ENCODE results near the gene FXYD2. TPM values are rescaled to one million over a fixed set of nuclear protein-coding genes. Genes with fewer than 3 reads are reported as not detected.
A peak's percentile ranks its signal among the peaks of the same experiment; 100 is the strongest.

The FXYD2 gene
- total RNA-seq, 1 experiment from 2014 or later: 1.4 TPM

DNA sequence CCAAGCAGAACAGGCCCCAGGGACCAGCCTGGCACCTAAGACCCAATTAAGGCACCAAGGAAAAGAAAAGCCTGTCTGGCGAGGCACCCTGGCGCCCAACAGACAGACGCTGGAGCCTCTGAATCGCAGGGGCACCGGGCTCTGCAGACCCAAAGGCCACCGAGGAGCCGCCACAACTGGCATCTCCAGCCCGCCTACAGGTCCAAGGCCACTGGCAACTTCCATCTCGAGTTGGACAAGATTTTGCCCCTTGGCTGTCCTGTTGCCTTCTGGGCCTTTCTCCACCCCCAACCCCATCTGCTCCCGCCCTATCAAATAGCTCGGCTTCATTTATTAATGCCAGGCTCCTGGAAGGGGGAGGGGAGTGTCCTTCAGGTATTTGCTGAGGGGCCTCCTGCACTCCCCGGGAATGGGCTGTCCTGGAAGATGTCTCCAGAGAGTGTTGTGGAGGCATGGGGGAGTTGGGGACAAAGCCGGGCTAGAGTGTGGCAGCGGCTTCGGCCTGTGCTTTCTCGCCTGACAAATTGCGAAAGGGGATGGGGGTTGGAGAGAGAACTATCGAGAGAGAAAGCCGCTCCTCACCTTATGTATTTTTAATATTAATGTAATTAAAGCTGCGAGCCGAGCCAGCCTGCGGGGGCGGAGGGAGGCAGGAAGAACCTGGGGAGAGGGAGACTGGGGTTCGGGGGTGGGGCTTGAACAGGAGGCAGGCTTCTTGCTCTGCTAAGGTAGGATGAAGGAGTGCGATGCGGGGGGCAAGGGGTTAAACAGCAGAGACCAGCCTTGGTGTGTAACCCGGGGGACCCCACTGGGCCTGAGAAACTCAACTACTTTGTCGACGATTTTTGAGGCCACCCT, 29.5 kb downstream of the FXYD2 start:
- POLR2A ChIA-PET: no interaction called here

GRCh38 chr11:117794135-117794534, 30.4 kb downstream of the FXYD2 start:
- no peaks in the 10 kb centered on the region for H3K9me3 Mint-ChIP-seq
- H3K36me3 Mint-ChIP-seq: no peaks in the 10 kb centered on the region
- ATAC-seq: no peak
- H3K4me1 Mint-ChIP-seq: peaks cover 15% of the 10 kb centered on the region
- POLR2A ChIA-PET: interaction anchor here (0.6 kb wide), 1 partner anchor 9 kb away, joined by 5 read pairs; no protein-coding TSS in a partner anchor
- H3K27me3 Mint-ChIP-seq (ENCODE audit: low read depth): peaks cover 63% of the 10 kb centered on the region
- no peak overlapping the region for H3K27ac Mint-ChIP-seq
- DNase-seq (ENCODE audit: low spot score): no peak
- H3K4me3 Mint-ChIP-seq: no peak overlapping the region
- CTCF ChIA-PET: interaction anchor here (2.1 kb wide), 1 partner anchor 368 kb away, joined by 9 read pairs; no protein-coding TSS in a partner anchor
- TF ChIP-seq SMAD4 (CRISPR knock-in tag; IDR thresholded peaks at IDR 0.05): no peak
- TF ChIP-seq, protein P1, sequence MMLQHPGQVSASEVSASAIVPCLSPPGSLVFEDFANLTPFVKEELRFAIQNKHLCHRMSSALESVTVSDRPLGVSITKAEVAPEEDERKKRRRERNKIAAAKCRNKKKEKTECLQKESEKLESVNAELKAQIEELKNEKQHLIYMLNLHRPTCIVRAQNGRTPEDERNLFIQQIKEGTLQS (CRISPR knock-in tag; conservative IDR thresholded peaks at IDR 0.05): no peak
- TF ChIP-seq, protein P2, sequence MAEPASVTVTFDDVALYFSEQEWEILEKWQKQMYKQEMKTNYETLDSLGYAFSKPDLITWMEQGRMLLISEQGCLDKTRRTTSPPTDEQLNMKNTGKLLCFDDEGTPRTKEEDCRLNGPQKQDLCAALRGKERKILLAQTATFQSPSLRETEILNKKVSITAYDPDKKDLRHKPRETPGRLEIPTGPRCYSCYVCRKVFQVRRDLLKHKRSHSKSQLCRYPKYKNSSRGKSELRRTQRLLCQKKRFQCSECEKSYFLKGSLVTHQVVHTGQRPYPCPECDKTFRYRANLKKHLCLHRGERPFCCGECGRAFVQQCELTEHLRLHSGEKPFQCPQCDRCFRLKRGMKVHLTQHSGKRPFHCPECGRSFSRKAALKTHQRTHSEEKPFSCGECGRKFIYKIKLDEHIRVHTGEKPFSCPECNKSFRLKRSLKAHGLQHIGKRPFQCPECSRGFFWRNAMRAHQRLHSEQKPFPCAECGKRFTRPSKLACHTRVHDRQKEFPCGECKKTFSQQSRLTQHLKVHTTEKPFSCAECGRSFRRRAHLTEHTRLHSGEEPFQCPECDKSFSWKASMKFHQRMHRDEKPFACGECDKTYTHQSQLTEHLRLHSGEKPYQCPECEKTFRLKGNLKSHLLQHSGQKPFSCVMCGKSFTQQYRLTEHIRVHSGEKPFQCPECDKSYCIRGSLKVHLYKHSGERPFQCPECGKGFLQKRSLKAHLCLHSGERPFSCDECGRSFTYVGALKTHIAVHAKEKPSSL (CRISPR knock-in tag; conservative IDR thresholded peaks at IDR 0.05): no peak
- TF ChIP-seq ZSCAN18 (CRISPR knock-in tag; IDR thresholded peaks at IDR 0.05): no peak
- TF ChIP-seq ZNF317 (CRISPR knock-in tag; IDR thresholded peaks at IDR 0.05; ENCODE audit: borderline replicate concordance, low read depth): no peak
- TF ChIP-seq TEAD4 (CRISPR knock-in tag; IDR thresholded peaks at IDR 0.05): no peak
- no peak for TF ChIP-seq GABPB1 (CRISPR knock-in tag; IDR thresholded peaks at IDR 0.05)
- TF ChIP-seq FOXK1 (CRISPR knock-in tag; IDR thresholded peaks at IDR 0.05): no peak
- TF ChIP-seq CTCF (IDR thresholded peaks at IDR 0.05): no peak

More for the DNA sequence above, 29.5 kb downstream of the FXYD2 start:
- Mint-ChIP-seq H3K27me3 (ENCODE audit: low read depth) (peaks cover 70% of the 10 kb centered on the region), H3K4me3 (peak overlapping the region; percentile 74), H3K9me3 (no peaks in the 10 kb centered on the region), H3K4me1 (peaks cover 15% of the 10 kb centered on the region), H3K27ac (no peak overlapping the region), H3K36me3 (no peaks in the 10 kb centered on the region)
- TF ChIP-seq ZNF232 (CRISPR knock-in tag; IDR thresholded peaks at IDR 0.05) (no peak), PRDM15 (CRISPR knock-in tag; IDR thresholded peaks at IDR 0.05) (no peak), ERG (CRISPR knock-in tag; IDR thresholded peaks at IDR 0.05) (no peak), GABPB1 (CRISPR knock-in tag; IDR thresholded peaks at IDR 0.05) (no peak), GTF2I (CRISPR knock-in tag; conservative IDR thresholded peaks at IDR 0.05) (no peak), CBFB (CRISPR knock-in tag; IDR thresholded peaks at IDR 0.05; ENCODE audit: low read depth) (no peak), ZNF416 (CRISPR knock-in tag; IDR thresholded peaks at IDR 0.05) (no peak), FOXP1 (CRISPR knock-in tag; IDR thresholded peaks at IDR 0.05; ENCODE audit: borderline replicate concordance) (no peak), ETV6 (CRISPR knock-in tag; IDR thresholded peaks at IDR 0.05) (no peak)
- DNase-seq (ENCODE audit: low spot score): no peak
- no peak for ATAC-seq
- CTCF ChIA-PET: interaction anchor here (0.8 to 2.1 kb wide), 4 partner anchors 12 to 369 kb away, joined by 3 to 9 read pairs (median 4); no protein-coding TSS in a partner anchor

Data from WTC11 (cell line).